HEK293 (cell line): ENCODE data around the gene CCNDBP1.

Experiments used
- CTCF ChIA-PET: fragments of 350-600 bp; formaldehyde crosslinking; extraction: SDS; loops from one replicate; lab custom pipeline; 2021; ENCODE audit warnings: antibody characterized with exemption; lab: Yijun Ruan, JAX
- POLR2A ChIA-PET: fragments of 300-600 bp; formaldehyde crosslinking; extraction: SDS; loops from one replicate; lab custom pipeline; 2020; ENCODE audit warnings: antibody characterized with exemption, inconsistent platforms; lab: Yijun Ruan, JAX
- H3K27ac ChIP-seq: fragments of 200-500 bp; sonication (Bioruptor generic); 2 replicates; pipeline ENCODE4 v1.5.1; 2014; ENCODE audit warnings: low read depth, low read length, control low read depth, inconsistent platforms; ENCODE audit errors: extremely low read depth
- H3K36me3 ChIP-seq, 2 experiments: fragments of 200-500 bp in 1 of 2; sonication (Bioruptor generic) in 1 of 2; 1 replicate in 1 of 2; 2 replicates in 1 of 2; pipeline ENCODE4 v1.5.1; 2014 to 2017; ENCODE audit warnings: inconsistent platforms in 2 of 2, low read length in 2 of 2; ENCODE audit not compliant: control insufficient read depth in 2 of 2, insufficient read depth in 1 of 2
- H3K4me1 ChIP-seq: fragments of 200-500 bp; sonication (Bioruptor generic); 2 replicates; pipeline ENCODE4 v1.5.1; 2014; ENCODE audit warnings: mild to moderate bottlenecking, low read length, inconsistent platforms; ENCODE audit not compliant: control insufficient read depth, insufficient read depth
- H3K4me3 ChIP-seq: 2 replicates; pipeline ENCODE4 v1.5.1; 2011; ENCODE audit warnings: low read depth, mild to moderate bottlenecking, control low read depth, low read length, moderate library complexity
- H3K9me3 ChIP-seq: fragments of 200-500 bp; sonication (Bioruptor generic); 2 replicates; pipeline ENCODE4 v1.5.1; 2014; ENCODE audit warnings: low read depth, low read length, inconsistent platforms; ENCODE audit not compliant: control insufficient read depth, insufficient read depth
- SP2 ChIP-seq: fragments of 450-650 bp; formaldehyde crosslinking; IDR thresholded peaks from 2 replicates; pipeline ENCODE4 v1.5.1; 2016; ENCODE audit warnings: missing biosample characterization, missing genetic modification characterization
- ZNF10 ChIP-seq: fragments of 450-650 bp; formaldehyde crosslinking; IDR thresholded peaks from 2 replicates; pipeline ENCODE4 v1.5.1; 2017; ENCODE audit warnings: missing biosample characterization, missing genetic modification characterization
- ZNF140 ChIP-seq: fragments of 450-650 bp; formaldehyde crosslinking; IDR thresholded peaks from 2 replicates; pipeline ENCODE4 v1.5.1; 2016; ENCODE audit warnings: missing biosample characterization, missing genetic modification characterization
- ZNF175 ChIP-seq: fragments of 450-650 bp; formaldehyde crosslinking; IDR thresholded peaks from 2 replicates; pipeline ENCODE4 v1.5.1; 2016; ENCODE audit warnings: missing biosample characterization, missing genetic modification characterization
- ZNF184 ChIP-seq: fragments of 450-650 bp; IDR thresholded peaks from 2 replicates; pipeline ENCODE4 v1.5.1; 2018; ENCODE audit warnings: missing biosample characterization, mild to moderate bottlenecking, missing genetic modification characterization
- ZNF341 ChIP-seq: fragments of 450-650 bp; formaldehyde crosslinking; IDR thresholded peaks from 2 replicates; pipeline ENCODE4; 2016; ENCODE audit warnings: low read depth, missing biosample characterization, missing genetic modification characterization
- ZNF366 ChIP-seq: fragments of 450-650 bp; formaldehyde crosslinking; conservative IDR thresholded peaks from 2 replicates; pipeline ENCODE4 v1.5.1; 2016; ENCODE audit warnings: missing biosample characterization, missing genetic modification characterization
- ZNF530 ChIP-seq: fragments of 450-650 bp; formaldehyde crosslinking; IDR thresholded peaks from 2 replicates; pipeline ENCODE4 v1.5.1; 2016; ENCODE audit warnings: low read depth, missing biosample characterization, missing genetic modification characterization
- ZNF600 ChIP-seq: fragments of 450-650 bp; formaldehyde crosslinking; IDR thresholded peaks from 2 replicates; pipeline ENCODE4 v1.5.1; 2016; ENCODE audit warnings: missing biosample characterization, missing genetic modification characterization
- ZNF626 ChIP-seq: fragments of 450-650 bp; sonication (Bioruptor Pico); formaldehyde crosslinking; IDR thresholded peaks from 2 replicates; pipeline ENCODE4 v1.5.1; 2018; ENCODE audit warnings: missing biosample characterization, missing genetic modification characterization, inconsistent platforms
- ZNF791 ChIP-seq: fragments of 450-650 bp; formaldehyde crosslinking; IDR thresholded peaks from 2 replicates; pipeline ENCODE4 v1.5.1; 2016; ENCODE audit warnings: missing biosample characterization, missing genetic modification characterization
- ZNF830 ChIP-seq: fragments of 450-650 bp; IDR thresholded peaks from 2 replicates; pipeline ENCODE4 v1.5.0; 2018; ENCODE audit warnings: missing biosample characterization, missing genetic modification characterization, low read depth, mild to moderate bottlenecking, moderate library complexity
- TF ChIP-seq, protein P1 (sequence below): fragments of 450-650 bp; formaldehyde crosslinking; IDR thresholded peaks from 2 replicates; pipeline ENCODE4 v1.5.1; 2016; ENCODE audit warnings: missing biosample characterization, missing genetic modification characterization
- TF ChIP-seq, protein P2 (sequence below): fragments of 450-650 bp; formaldehyde crosslinking; IDR thresholded peaks from 2 replicates; pipeline ENCODE4 v1.5.1; 2016; ENCODE audit warnings: missing biosample characterization, missing genetic modification characterization
- TF ChIP-seq, protein P3 (sequence below): fragments of 450-650 bp; formaldehyde crosslinking; IDR thresholded peaks from 2 replicates; pipeline ENCODE4 v1.5.1; 2016; ENCODE audit warnings: missing biosample characterization, missing genetic modification characterization, borderline replicate concordance
- TF ChIP-seq, protein P4 (sequence below): fragments of 450-650 bp; formaldehyde crosslinking; optimal IDR thresholded peaks from 2 replicates; pipeline ENCODE3; 2016; ENCODE audit warnings: missing biosample characterization, mild to moderate bottlenecking, missing genetic modification characterization
- TF ChIP-seq, protein P5 (sequence below): fragments of 450-650 bp; formaldehyde crosslinking; IDR thresholded peaks from 2 replicates; pipeline ENCODE4 v1.5.1; 2016; ENCODE audit warnings: missing biosample characterization, missing genetic modification characterization
- TF ChIP-seq, protein P6 (sequence below): fragments of 450-650 bp; IDR thresholded peaks from 2 replicates; pipeline ENCODE4 v1.5.1; 2018; ENCODE audit warnings: missing biosample characterization, mild to moderate bottlenecking, missing genetic modification characterization

Gene CCNDBP1

DNA sequence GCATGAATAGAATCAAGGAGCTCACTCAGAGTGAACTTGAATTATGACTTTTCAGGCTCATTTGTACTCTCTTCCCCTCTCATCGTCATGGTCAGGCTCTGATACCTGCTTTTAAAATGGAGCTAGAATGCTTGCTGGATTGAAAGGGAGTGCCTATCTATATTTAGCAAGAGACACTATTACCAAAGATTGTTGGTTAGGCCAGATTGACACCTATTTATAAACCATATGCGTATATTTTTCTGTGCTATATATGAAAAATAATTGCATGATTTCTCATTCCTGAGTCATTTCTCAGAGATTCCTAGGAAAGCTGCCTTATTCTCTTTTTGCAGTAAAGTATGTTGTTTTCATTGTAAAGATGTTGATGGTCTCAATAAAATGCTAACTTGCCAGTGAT lies 9.6 kb downstream of the CCNDBP1 start:
- H3K4me1 ChIP-seq = no peaks in the 10 kb centered on the region
- no peak overlapping the region for H3K4me3 ChIP-seq
- CTCF ChIA-PET = interaction anchor here (0.6 to 7.1 kb wide), 3 partner anchors 9 to 91 kb away, joined by 3 to 38 read pairs (median 4); partner anchors contain the start of gene CCNDBP1
- H3K9me3 ChIP-seq = no peaks in the 10 kb centered on the region
- no peak overlapping the region for H3K27ac ChIP-seq
- TF ChIP-seq ZNF140 (tag by site-specific recombination) = no peak
- TF ChIP-seq ZNF626 (tag by site-specific recombination) = no peak
- no peak for TF ChIP-seq ZNF791 (tag by site-specific recombination)
- no peak for TF ChIP-seq ZNF600 (tag by site-specific recombination)
- TF ChIP-seq, protein P1, sequence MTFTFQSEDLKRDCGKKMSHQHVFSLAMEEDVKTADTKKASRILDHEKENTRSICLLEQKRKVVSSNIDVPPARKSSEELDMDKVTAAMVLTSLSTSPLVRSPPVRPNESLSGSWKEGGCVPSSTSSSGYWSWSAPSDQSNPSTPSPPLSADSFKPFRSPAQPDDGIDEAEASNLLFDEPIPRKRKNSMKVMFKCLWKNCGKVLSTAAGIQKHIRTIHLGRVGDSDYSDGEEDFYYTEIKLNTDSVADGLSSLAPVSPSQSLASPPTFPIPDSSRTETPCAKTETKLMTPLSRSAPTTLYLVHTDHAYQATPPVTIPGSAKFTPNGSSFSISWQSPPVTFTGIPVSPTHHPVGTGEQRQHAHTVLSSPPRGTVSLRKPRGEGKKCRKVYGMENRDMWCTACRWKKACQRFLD = no peak
- TF ChIP-seq, protein P2, sequence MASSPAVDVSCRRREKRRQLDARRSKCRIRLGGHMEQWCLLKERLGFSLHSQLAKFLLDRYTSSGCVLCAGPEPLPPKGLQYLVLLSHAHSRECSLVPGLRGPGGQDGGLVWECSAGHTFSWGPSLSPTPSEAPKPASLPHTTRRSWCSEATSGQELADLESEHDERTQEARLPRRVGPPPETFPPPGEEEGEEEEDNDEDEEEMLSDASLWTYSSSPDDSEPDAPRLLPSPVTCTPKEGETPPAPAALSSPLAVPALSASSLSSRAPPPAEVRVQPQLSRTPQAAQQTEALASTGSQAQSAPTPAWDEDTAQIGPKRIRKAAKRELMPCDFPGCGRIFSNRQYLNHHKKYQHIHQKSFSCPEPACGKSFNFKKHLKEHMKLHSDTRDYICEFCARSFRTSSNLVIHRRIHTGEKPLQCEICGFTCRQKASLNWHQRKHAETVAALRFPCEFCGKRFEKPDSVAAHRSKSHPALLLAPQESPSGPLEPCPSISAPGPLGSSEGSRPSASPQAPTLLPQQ (tag by site-specific recombination) = no peak
- TF ChIP-seq, protein P3, sequence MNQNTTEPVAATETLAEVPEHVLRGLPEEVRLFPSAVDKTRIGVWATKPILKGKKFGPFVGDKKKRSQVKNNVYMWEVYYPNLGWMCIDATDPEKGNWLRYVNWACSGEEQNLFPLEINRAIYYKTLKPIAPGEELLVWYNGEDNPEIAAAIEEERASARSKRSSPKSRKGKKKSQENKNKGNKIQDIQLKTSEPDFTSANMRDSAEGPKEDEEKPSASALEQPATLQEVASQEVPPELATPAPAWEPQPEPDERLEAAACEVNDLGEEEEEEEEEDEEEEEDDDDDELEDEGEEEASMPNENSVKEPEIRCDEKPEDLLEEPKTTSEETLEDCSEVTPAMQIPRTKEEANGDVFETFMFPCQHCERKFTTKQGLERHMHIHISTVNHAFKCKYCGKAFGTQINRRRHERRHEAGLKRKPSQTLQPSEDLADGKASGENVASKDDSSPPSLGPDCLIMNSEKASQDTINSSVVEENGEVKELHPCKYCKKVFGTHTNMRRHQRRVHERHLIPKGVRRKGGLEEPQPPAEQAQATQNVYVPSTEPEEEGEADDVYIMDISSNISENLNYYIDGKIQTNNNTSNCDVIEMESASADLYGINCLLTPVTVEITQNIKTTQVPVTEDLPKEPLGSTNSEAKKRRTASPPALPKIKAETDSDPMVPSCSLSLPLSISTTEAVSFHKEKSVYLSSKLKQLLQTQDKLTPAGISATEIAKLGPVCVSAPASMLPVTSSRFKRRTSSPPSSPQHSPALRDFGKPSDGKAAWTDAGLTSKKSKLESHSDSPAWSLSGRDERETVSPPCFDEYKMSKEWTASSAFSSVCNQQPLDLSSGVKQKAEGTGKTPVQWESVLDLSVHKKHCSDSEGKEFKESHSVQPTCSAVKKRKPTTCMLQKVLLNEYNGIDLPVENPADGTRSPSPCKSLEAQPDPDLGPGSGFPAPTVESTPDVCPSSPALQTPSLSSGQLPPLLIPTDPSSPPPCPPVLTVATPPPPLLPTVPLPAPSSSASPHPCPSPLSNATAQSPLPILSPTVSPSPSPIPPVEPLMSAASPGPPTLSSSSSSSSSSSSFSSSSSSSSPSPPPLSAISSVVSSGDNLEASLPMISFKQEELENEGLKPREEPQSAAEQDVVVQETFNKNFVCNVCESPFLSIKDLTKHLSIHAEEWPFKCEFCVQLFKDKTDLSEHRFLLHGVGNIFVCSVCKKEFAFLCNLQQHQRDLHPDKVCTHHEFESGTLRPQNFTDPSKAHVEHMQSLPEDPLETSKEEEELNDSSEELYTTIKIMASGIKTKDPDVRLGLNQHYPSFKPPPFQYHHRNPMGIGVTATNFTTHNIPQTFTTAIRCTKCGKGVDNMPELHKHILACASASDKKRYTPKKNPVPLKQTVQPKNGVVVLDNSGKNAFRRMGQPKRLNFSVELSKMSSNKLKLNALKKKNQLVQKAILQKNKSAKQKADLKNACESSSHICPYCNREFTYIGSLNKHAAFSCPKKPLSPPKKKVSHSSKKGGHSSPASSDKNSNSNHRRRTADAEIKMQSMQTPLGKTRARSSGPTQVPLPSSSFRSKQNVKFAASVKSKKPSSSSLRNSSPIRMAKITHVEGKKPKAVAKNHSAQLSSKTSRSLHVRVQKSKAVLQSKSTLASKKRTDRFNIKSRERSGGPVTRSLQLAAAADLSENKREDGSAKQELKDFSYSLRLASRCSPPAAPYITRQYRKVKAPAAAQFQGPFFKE (tag by site-specific recombination) = no peak
- no peak for TF ChIP-seq SP2
- no peak for TF ChIP-seq ZNF10 (tag by site-specific recombination)
- TF ChIP-seq, protein P4, sequence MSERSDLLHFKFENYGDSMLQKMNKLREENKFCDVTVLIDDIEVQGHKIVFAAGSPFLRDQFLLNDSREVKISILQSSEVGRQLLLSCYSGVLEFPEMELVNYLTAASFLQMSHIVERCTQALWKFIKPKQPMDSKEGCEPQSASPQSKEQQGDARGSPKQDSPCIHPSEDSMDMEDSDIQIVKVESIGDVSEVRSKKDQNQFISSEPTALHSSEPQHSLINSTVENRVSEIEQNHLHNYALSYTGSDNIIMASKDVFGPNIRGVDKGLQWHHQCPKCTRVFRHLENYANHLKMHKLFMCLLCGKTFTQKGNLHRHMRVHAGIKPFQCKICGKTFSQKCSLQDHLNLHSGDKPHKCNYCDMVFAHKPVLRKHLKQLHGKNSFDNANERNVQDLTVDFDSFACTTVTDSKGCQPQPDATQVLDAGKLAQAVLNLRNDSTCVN (tag by site-specific recombination) = no peak
- TF ChIP-seq ZNF366 (tag by site-specific recombination) = no peak
- TF ChIP-seq ZNF184 (tag by site-specific recombination) = no peak
- TF ChIP-seq ZNF530 (tag by site-specific recombination) = no peak
- no peak for TF ChIP-seq ZNF830 (tag by site-specific recombination)
- TF ChIP-seq ZNF175 (tag by site-specific recombination) = no peak
- TF ChIP-seq, protein P5, sequence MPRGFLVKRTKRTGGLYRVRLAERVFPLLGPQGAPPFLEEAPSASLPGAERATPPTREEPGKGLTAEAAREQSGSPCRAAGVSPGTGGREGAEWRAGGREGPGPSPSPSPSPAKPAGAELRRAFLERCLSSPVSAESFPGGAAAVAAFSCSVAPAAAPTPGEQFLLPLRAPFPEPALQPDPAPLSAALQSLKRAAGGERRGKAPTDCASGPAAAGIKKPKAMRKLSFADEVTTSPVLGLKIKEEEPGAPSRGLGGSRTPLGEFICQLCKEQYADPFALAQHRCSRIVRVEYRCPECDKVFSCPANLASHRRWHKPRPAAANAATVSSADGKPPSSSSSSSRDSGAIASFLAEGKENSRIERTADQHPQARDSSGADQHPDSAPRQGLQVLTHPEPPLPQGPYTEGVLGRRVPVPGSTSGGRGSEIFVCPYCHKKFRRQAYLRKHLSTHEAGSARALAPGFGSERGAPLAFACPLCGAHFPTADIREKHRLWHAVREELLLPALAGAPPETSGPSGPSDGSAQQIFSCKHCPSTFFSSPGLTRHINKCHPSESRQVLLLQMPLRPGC (tag by site-specific recombination) = no peak
- TF ChIP-seq, protein P6, sequence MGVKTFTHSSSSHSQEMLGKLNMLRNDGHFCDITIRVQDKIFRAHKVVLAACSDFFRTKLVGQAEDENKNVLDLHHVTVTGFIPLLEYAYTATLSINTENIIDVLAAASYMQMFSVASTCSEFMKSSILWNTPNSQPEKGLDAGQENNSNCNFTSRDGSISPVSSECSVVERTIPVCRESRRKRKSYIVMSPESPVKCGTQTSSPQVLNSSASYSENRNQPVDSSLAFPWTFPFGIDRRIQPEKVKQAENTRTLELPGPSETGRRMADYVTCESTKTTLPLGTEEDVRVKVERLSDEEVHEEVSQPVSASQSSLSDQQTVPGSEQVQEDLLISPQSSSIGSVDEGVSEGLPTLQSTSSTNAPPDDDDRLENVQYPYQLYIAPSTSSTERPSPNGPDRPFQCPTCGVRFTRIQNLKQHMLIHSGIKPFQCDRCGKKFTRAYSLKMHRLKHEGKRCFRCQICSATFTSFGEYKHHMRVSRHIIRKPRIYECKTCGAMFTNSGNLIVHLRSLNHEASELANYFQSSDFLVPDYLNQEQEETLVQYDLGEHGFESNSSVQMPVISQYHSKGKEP = no peak
- no peak for TF ChIP-seq ZNF341
- POLR2A ChIA-PET = interaction anchor here (0.5 kb wide), 1 partner anchor 492 kb away, joined by 3 read pairs; no protein-coding TSS in a partner anchor
- H3K36me3 ChIP-seq = peaks cover 23 to 68% of the 10 kb centered on the region in 2 experiments
